Mononuclear cell (primary cell): ENCODE results near the gene FUCA1. TPM values are rescaled to one million over a fixed set of nuclear protein-coding genes. Genes with fewer than 3 reads are reported as not detected.
"Not testable (repeated sequence)": the region's sequence is repeated elsewhere in the genome, so short reads cannot be mapped to it uniquely, and the experiment has no call there.

Experiments used
- H3K27me3 ChIP-seq: 2 replicates; pipeline ENCODE4 v1.6.0; 2011; ENCODE audit warnings: low read length, control low read depth; ENCODE audit not compliant: insufficient read depth
- H3K4me1 ChIP-seq: 2 replicates; pipeline ENCODE4 v1.5.1; 2011; ENCODE audit warnings: mild to moderate bottlenecking, low read length, control low read depth; ENCODE audit not compliant: insufficient read depth
- H3K4me3 ChIP-seq: 2 replicates; pipeline ENCODE4 v1.5.1; 2011; ENCODE audit warnings: mild to moderate bottlenecking, low read length, moderate library complexity
- H3K9me3 ChIP-seq: 2 replicates; pipeline ENCODE4 v1.5.1; 2011; ENCODE audit warnings: low read depth, mild to moderate bottlenecking, control low read depth, low read length
- total RNA-seq: library from RNA; depleted of rRNA; stranded (reverse); fragments of >200 nt; gene quantifications from one replicate; pipeline ENCODE4 v1.2.3, GENCODE V29; 2012

FUCA1 gene
- total RNA-seq, 1 donor = 8.8 TPM

- peaks cover 41% of the 10 kb centered on the region for H3K4me1 ChIP-seq
Measured at GRCh38 chr1:23868557-23869016, 497 bp upstream of the FUCA1 start.

GRCh38 chr1:23867542-23867894 is 572 bp downstream of the FUCA1 start:
- Histone ChIP-seq H3K4me3 (peak overlapping the region; percentile 72), H3K27me3 (no peaks in the 10 kb centered on the region), H3K9me3 (no peaks in the 10 kb centered on the region), H3K4me1 (peaks cover 41% of the 10 kb centered on the region)

More at GRCh38 chr1:23868557-23869016, 497 bp upstream of the FUCA1 start:
- peak overlapping the region; percentile 72 for H3K4me3 ChIP-seq
- H3K9me3 ChIP-seq = no peaks in the 10 kb centered on the region
- H3K27me3 ChIP-seq = no peaks in the 10 kb centered on the region

GRCh38 chr1:23865543-23865930 is 2.6 kb downstream of the FUCA1 start:
- H3K27me3 ChIP-seq = no peaks in the 10 kb centered on the region
- H3K4me3 ChIP-seq = no peak overlapping the region
- peaks cover 41% of the 10 kb centered on the region for H3K4me1 ChIP-seq
- no peaks in the 10 kb centered on the region for H3K9me3 ChIP-seq

- Histone ChIP-seq H3K4me1 (peaks cover 39% of the 10 kb centered on the region), H3K27me3 (no peaks in the 10 kb centered on the region), H3K9me3 (no peaks in the 10 kb centered on the region), H3K4me3 (no peak overlapping the region)
Measured at GRCh38 chr1:23864801-23865542, 3.1 kb downstream of the FUCA1 start.

- no peaks in the 10 kb centered on the region for H3K27me3 ChIP-seq
- H3K4me1 ChIP-seq = peaks cover 20% of the 10 kb centered on the region
- H3K4me3 ChIP-seq = no peak overlapping the region
- no peaks in the 10 kb centered on the region for H3K9me3 ChIP-seq
Measured at GRCh38 chr1:23862640-23863039, 5.5 kb downstream of the FUCA1 start.

GRCh38 chr1:23854568-23854967 is 13.5 kb downstream of the FUCA1 start:
- no peak overlapping the region for H3K4me3 ChIP-seq
- no peaks in the 10 kb centered on the region for H3K9me3 ChIP-seq
- no peaks in the 10 kb centered on the region for H3K4me1 ChIP-seq
- H3K27me3 ChIP-seq = no peaks in the 10 kb centered on the region

GRCh38 chr1:23853124-23853523 is 15.0 kb downstream of the FUCA1 start:
- H3K4me3 ChIP-seq, H3K27me3 ChIP-seq, H3K4me1 ChIP-seq, H3K9me3 ChIP-seq: not testable (repeated sequence)

GRCh38 chr1:23851406-23851805 is 16.7 kb downstream of the FUCA1 start:
- H3K4me1 ChIP-seq = not testable (repeated sequence)

GRCh38 chr1:23848673-23849616 is 19.1 kb downstream of the FUCA1 start:
- H3K4me1 ChIP-seq = no peaks in the 10 kb centered on the region
- no peaks in the 10 kb centered on the region for H3K9me3 ChIP-seq
- no peaks in the 10 kb centered on the region for H3K27me3 ChIP-seq
- no peak overlapping the region for H3K4me3 ChIP-seq

More at GRCh38 chr1:23851406-23851805, 16.7 kb downstream of the FUCA1 start:
- not testable (repeated sequence) for H3K9me3 ChIP-seq, H3K4me3 ChIP-seq, H3K27me3 ChIP-seq

- not testable (repeated sequence) for H3K9me3 ChIP-seq, H3K27me3 ChIP-seq, H3K4me3 ChIP-seq, H3K4me1 ChIP-seq
Measured at GRCh38 chr1:23847482-23848095, 20.5 kb downstream of the FUCA1 start.

GRCh38 chr1:23845163-23845562 is 22.9 kb downstream of the FUCA1 start:
- Histone ChIP-seq H3K4me1 (no peaks in the 10 kb centered on the region), H3K9me3 (no peaks in the 10 kb centered on the region)

GRCh38 chr1:23843644-23844043 is 24.4 kb downstream of the FUCA1 start:
- H3K27me3 ChIP-seq = no peaks in the 10 kb centered on the region
- no peaks in the 10 kb centered on the region for H3K4me1 ChIP-seq
- no peak overlapping the region for H3K4me3 ChIP-seq
- no peaks in the 10 kb centered on the region for H3K9me3 ChIP-seq

More at GRCh38 chr1:23845163-23845562, 22.9 kb downstream of the FUCA1 start:
- no peak overlapping the region for H3K4me3 ChIP-seq
- H3K27me3 ChIP-seq = no peaks in the 10 kb centered on the region

- Histone ChIP-seq H3K4me1 (peaks cover 8% of the 10 kb centered on the region), H3K4me3 (no peak overlapping the region), H3K27me3 (no peaks in the 10 kb centered on the region), H3K9me3 (no peaks in the 10 kb centered on the region)
Measured at GRCh38 chr1:23838401-23838866, 29.7 kb downstream of the FUCA1 start.

GRCh38 chr1:23837908-23838307 is 30.2 kb downstream of the FUCA1 start:
- no peak overlapping the region for H3K4me3 ChIP-seq
- H3K27me3 ChIP-seq = no peaks in the 10 kb centered on the region
- H3K4me1 ChIP-seq = peaks cover 8% of the 10 kb centered on the region
- H3K9me3 ChIP-seq = no peaks in the 10 kb centered on the region

GRCh38 chr1:23836037-23836436 is 32.1 kb downstream of the FUCA1 start:
- H3K9me3 ChIP-seq = no peaks in the 10 kb centered on the region
- H3K4me1 ChIP-seq = peaks cover 8% of the 10 kb centered on the region
- no peaks in the 10 kb centered on the region for H3K27me3 ChIP-seq
- H3K4me3 ChIP-seq = no peak overlapping the region
